Measurements from ENCODE around the gene TMC5. TPM values are rescaled to one million over a fixed set of nuclear protein-coding genes. Genes with fewer than 3 reads are reported as not detected.

The TMC5 gene
- total and polyA plus RNA-seq, 2 experiments from 2014 or later: 2.3 to 4.8 TPM

- no peak for TF ChIP-seq JUNB (IDR thresholded peaks at IDR 0.05; ENCODE audit: unreplicated experiment)
- no peak for TF ChIP-seq CTCF (conservative IDR thresholded peaks at IDR 0.05; ENCODE audit: low read depth in 2 of 2)
- no peak for TF ChIP-seq ETS1 (IDR thresholded peaks at IDR 0.05)
- TF ChIP-seq STAT1 (IDR thresholded peaks at IDR 0.05; ENCODE audit: unreplicated experiment): no peak
- TF ChIP-seq POLR2AphosphoS5 (IDR thresholded peaks at IDR 0.05; ENCODE audit: low read depth): no peak
Measured at GRCh38 chr16:19525385-19525723, 107.7 kb downstream of the TMC5 start (continued).

- no peak overlapping the region for H3K4me3 Mint-ChIP-seq
- DNase-seq (ENCODE audit: low spot score): no peak
- ATAC-seq: no peak
- Histone ChIP-seq H3K36me3 (ENCODE audit: insufficient read depth) (peaks cover 7% of the 10 kb centered on the region; the same call in 1 of the 2 replicates), H3K27me3 (ENCODE audit: insufficient read depth) (no peaks in the 10 kb centered on the region), H3K27ac (ENCODE audit: low read depth) (no peak overlapping the region), H3K9me2 (ENCODE audit: insufficient read depth) (no peaks in the 10 kb centered on the region), H3K4me3 (no peak overlapping the region), H4K20me1 (replicated peaks; ENCODE audit: insufficient read depth) (no peaks in the 10 kb centered on the region), H3F3A (replicated peaks; ENCODE audit: low read depth) (no peaks in the 10 kb centered on the region), H3K79me2 (replicated peaks; ENCODE audit: insufficient read depth) (peaks cover 24% of the 10 kb centered on the region), H3K4me2 (no peak overlapping the region), H2AFZ (no peak overlapping the region), H3K4me1 (ENCODE audit: insufficient read depth) (peaks cover 21% of the 10 kb centered on the region)
- H3K27me3 Mint-ChIP-seq (ENCODE audit: insufficient read depth, low read depth, poor library complexity): peaks cover 3% of the 10 kb centered on the region
- H3K27ac Mint-ChIP-seq: no peak overlapping the region
- H3K9me3 Mint-ChIP-seq: no peaks in the 10 kb centered on the region
- H3K36me3 Mint-ChIP-seq (ENCODE audit: low read depth): peaks cover 16% of the 10 kb centered on the region; the same call in 2 of the 3 replicates
- H3K4me1 Mint-ChIP-seq: peaks cover 18% of the 10 kb centered on the region
- no peak for TF ChIP-seq JUNB (IDR thresholded peaks at IDR 0.05; ENCODE audit: unreplicated experiment)
- TF ChIP-seq ZNF462 (CRISPR knock-in tag; IDR thresholded peaks at IDR 0.05): no peak
- TF ChIP-seq CTCF (conservative IDR thresholded peaks at IDR 0.05; ENCODE audit: low read depth in 2 of 2): no peak
- TF ChIP-seq ZNF114 (CRISPR knock-in tag; IDR thresholded peaks at IDR 0.05): no peak
- TF ChIP-seq CREB1 (CRISPR knock-in tag; IDR thresholded peaks at IDR 0.05; ENCODE audit: low read depth): no peak
- no peak for TF ChIP-seq REST (IDR thresholded peaks at IDR 0.05; ENCODE audit: unreplicated experiment)
- TF ChIP-seq ZNF331 (CRISPR knock-in tag; IDR thresholded peaks at IDR 0.05; ENCODE audit: low read depth): no peak
Measured at GRCh38 chr16:19527161-19527560, 109.5 kb downstream of the TMC5 start.
